Keratinocyte (primary cell): ENCODE results near the gene SSR3. TPM values are rescaled to one million over a fixed set of nuclear protein-coding genes. Genes with fewer than 3 reads are reported as not detected.

Source experiments
- DNase-seq: peaks from one replicate; pipeline ENCODE4 v3.0.0-alpha.2; 2011; ENCODE audit warnings: low read depth, missing footprints, low spot score
- FAIRE-seq: peaks from 2 replicates; lab custom pipeline; 2011; peaks lifted over from hg19 to GRCh38; lab: Jason Lieb, UNC
- H2AFZ ChIP-seq: 2 replicates; pipeline ENCODE4 v1.6.0; 2012; ENCODE audit warnings: low read length, control low read depth, inconsistent platforms; ENCODE audit not compliant: control insufficient read depth
- H3K27ac ChIP-seq: 2 replicates; pipeline ENCODE4 v1.5.1; 2011; ENCODE audit warnings: low read length; ENCODE audit not compliant: control insufficient read depth, insufficient read depth
- H3K27me3 ChIP-seq: 3 replicates; pipeline ENCODE4 v1.6.0; 2011; ENCODE audit warnings: low read length; ENCODE audit not compliant: control insufficient read depth, insufficient read depth; ENCODE audit errors: extremely low read depth
- H3K36me3 ChIP-seq, 2 experiments: 2 replicates in 1 of 2; 3 replicates in 1 of 2; pipeline ENCODE4 v1.5.1; 2011; ENCODE audit warnings: low read length in 2 of 2, mild to moderate bottlenecking in 1 of 2; ENCODE audit not compliant: control insufficient read depth in 2 of 2, insufficient read depth in 2 of 2; ENCODE audit errors: extremely low read depth in 1 of 2
- H3K4me1 ChIP-seq: 3 replicates; pipeline ENCODE4 v1.5.1; 2011; ENCODE audit warnings: low read length; ENCODE audit not compliant: control insufficient read depth, insufficient read depth; ENCODE audit errors: extremely low read depth
- H3K4me2 ChIP-seq: 3 replicates; pipeline ENCODE4 v1.6.0; 2011; ENCODE audit warnings: low read depth, low read length; ENCODE audit not compliant: control insufficient read depth, insufficient read depth; ENCODE audit errors: extremely low read depth
- H3K4me3 ChIP-seq, 3 experiments: fragments of 200-600 bp in 1 of 3; sonication (generic) in 1 of 3; 2 replicates in 2 of 3; 3 replicates in 1 of 3; pipeline ENCODE4 v1.5.1; 2011 to 2016; ENCODE audit warnings: low read length in 3 of 3, mild to moderate bottlenecking in 3 of 3, control low read depth in 2 of 3, inconsistent platforms in 1 of 3, low read depth in 1 of 3, mixed read lengths in 1 of 3, mixed run types in 1 of 3, moderate library complexity in 1 of 3; ENCODE audit not compliant: control insufficient read depth in 2 of 3, insufficient read depth in 2 of 3; ENCODE audit errors: extremely low read depth in 1 of 3
- H3K79me2 ChIP-seq: 2 replicates; pipeline ENCODE4 v1.6.0; 2012; ENCODE audit warnings: low read length; ENCODE audit not compliant: control insufficient read depth, insufficient read depth
- H3K9ac ChIP-seq: 3 replicates; pipeline ENCODE4 v1.6.0; 2011; ENCODE audit warnings: low read length; ENCODE audit not compliant: control insufficient read depth, insufficient read depth; ENCODE audit errors: extremely low read depth
- H3K9me1 ChIP-seq: 3 replicates; pipeline ENCODE4 v1.6.0; 2011; ENCODE audit warnings: low read length; ENCODE audit not compliant: control insufficient read depth, insufficient read depth; ENCODE audit errors: extremely low read depth
- H3K9me3 ChIP-seq: 2 replicates; pipeline ENCODE4 v1.5.1; 2012; ENCODE audit warnings: low read depth, low read length; ENCODE audit not compliant: control insufficient read depth
- H4K20me1 ChIP-seq: 3 replicates; pipeline ENCODE4 v1.6.0; 2011; ENCODE audit warnings: low read length; ENCODE audit not compliant: control insufficient read depth, insufficient read depth; ENCODE audit errors: extremely low read depth
- CTCF ChIP-seq, 3 experiments: IDR thresholded peaks in 1 of 3; conservative IDR thresholded peaks in 1 of 3; optimal IDR thresholded peaks in 1 of 3; 2 replicates in 2 of 3; 3 replicates in 1 of 3; pipeline versions ENCODE3 to v1.5.1; 2011; ENCODE audit warnings: low read length in 3 of 3, mild to moderate bottlenecking in 3 of 3, moderate library complexity in 2 of 3, control low read depth in 1 of 3, inconsistent platforms in 1 of 3; ENCODE audit not compliant: insufficient read depth in 2 of 3; ENCODE audit errors: extremely low read depth in 1 of 3
- EZH2 ChIP-seq: IDR thresholded peaks from one replicate; pipeline ENCODE4 v1.6.1; 2012; ENCODE audit warnings: inconsistent platforms, mild to moderate bottlenecking, low read length, moderate library complexity
- dilution Hi-C: fragments of 300-500 bp; cut with MboI; formaldehyde crosslinking; loops from one replicate; pipeline ENCODE4 v1.7.0; 2020; ENCODE audit warnings: low sequenced_read_pairs; ENCODE audit not compliant: extremely low pct_ligation_motif_present
- polyA plus RNA-seq, 5 experiments: library from polyadenylated mRNA; depleted of rRNA in 3 of 5; stranded (reverse) in 3 of 5; stranded (forward) in 1 of 5; unstranded in 1 of 5; fragments of >200 nt; gene quantifications; 1 replicate in 1 of 5; 2 replicates in 3 of 5; 3 replicates in 1 of 5; pipeline versions ENCODE4 v1.2.1 to v1.2.3, GENCODE V29; 2011 to 2012; ENCODE audit warnings: missing spikeins in 2 of 5, low read depth in 1 of 5, low replicate concordance in 1 of 5

SSR3 gene
- polyA plus RNA-seq, 1 donor (not counting 4 experiments of a cell fraction or from before 2014, with no cell fraction given): 378 TPM

- DNase-seq (no peak), FAIRE-seq (no peak)
- H2AFZ ChIP-seq: no peak overlapping the region
- no peaks in the 10 kb centered on the region for H3K36me3 ChIP-seq
- H3K27ac ChIP-seq: no peak overlapping the region
- no peaks in the 10 kb centered on the region for H3K9me1 ChIP-seq
- H4K20me1 ChIP-seq: no peaks in the 10 kb centered on the region
- H3K4me1 ChIP-seq: no peaks in the 10 kb centered on the region
- no peaks in the 10 kb centered on the region for H3K9me3 ChIP-seq
- H3K27me3 ChIP-seq: no peaks in the 10 kb centered on the region
- TF ChIP-seq EZH2 (no peak), CTCF (optimal IDR thresholded peaks at IDR 0.05 in 1 of 3, IDR thresholded peaks at IDR 0.05 in 1 of 3, conservative IDR thresholded peaks at IDR 0.05 in 1 of 3; ENCODE audit: extremely low read depth in 1 of 3, insufficient read depth in 2 of 3, low read length in 3 of 3) (no peak)
- dilution Hi-C loops: loop anchor here (25.0 kb wide), 2 partner anchors 351 to 501 kb away; no protein-coding TSS in a partner anchor
- H3K9ac ChIP-seq: no peak overlapping the region
- H3K4me2 ChIP-seq: no peak overlapping the region
- H3K79me2 ChIP-seq: no peaks in the 10 kb centered on the region
- no peak overlapping the region for H3K4me3 ChIP-seq
Observed at GRCh38 chr3:156513619-156514018, 41.3 kb downstream of the SSR3 start.

GRCh38 chr3:156511987-156512677 is 42.8 kb downstream of the SSR3 start:
- DNase-seq (no peak), FAIRE-seq (no peak)
- H2AFZ ChIP-seq: no peak overlapping the region
- dilution Hi-C loops: loop anchor here (25.0 kb wide), 2 partner anchors 350 to 500 kb away; no protein-coding TSS in a partner anchor
- H3K27me3 ChIP-seq: no peaks in the 10 kb centered on the region
- H3K4me3 ChIP-seq: no peak overlapping the region
- TF ChIP-seq CTCF (optimal IDR thresholded peaks at IDR 0.05 in 1 of 3, IDR thresholded peaks at IDR 0.05 in 1 of 3, conservative IDR thresholded peaks at IDR 0.05 in 1 of 3; ENCODE audit: extremely low read depth in 1 of 3, insufficient read depth in 2 of 3, low read length in 3 of 3) (no peak), EZH2 (no peak)
- no peak overlapping the region for H3K4me2 ChIP-seq
- H3K9me3 ChIP-seq: no peaks in the 10 kb centered on the region
- no peaks in the 10 kb centered on the region for H4K20me1 ChIP-seq
- no peaks in the 10 kb centered on the region for H3K9me1 ChIP-seq
- no peaks in the 10 kb centered on the region for H3K79me2 ChIP-seq
- no peak overlapping the region for H3K9ac ChIP-seq
- no peaks in the 10 kb centered on the region for H3K4me1 ChIP-seq
- no peak overlapping the region for H3K27ac ChIP-seq
- H3K36me3 ChIP-seq: no peaks in the 10 kb centered on the region
